ENCODE measurements around the gene LRRC52.

LRRC52 gene
- 0 reads per million in 4 donors for total RNA-seq

GRCh38 chr1:165543532-165544438 is at the start of gene LRRC52:
LRRC52 (plus strand) TSS chr1:165544000; CDS start chr1:165544297, 297 bp downstream.
- no peak for DNase-seq

- DNase-seq = no peak
Observed at GRCh38 chr1:165494949-165495857, 48.6 kb upstream of the LRRC52 start.

GRCh38 chr1:165495858-165496205 is 48.0 kb upstream of the LRRC52 start:
- no peak for DNase-seq

- no peak for DNase-seq
Observed at GRCh38 chr1:165496501-165496900, 47.3 kb upstream of the LRRC52 start.

GRCh38 chr1:165497069-165498013 is 46.5 kb upstream of the LRRC52 start:
- no peak for DNase-seq

- DNase-seq = no peak
Observed at GRCh38 chr1:165501330-165501969, 42.4 kb upstream of the LRRC52 start.

GRCh38 chr1:165501970-165502348 is 41.8 kb upstream of the LRRC52 start:
- no peak for DNase-seq

GRCh38 chr1:165507570-165507969 is 36.2 kb upstream of the LRRC52 start:
- DNase-seq = no peak

GRCh38 chr1:165508291-165508690 is 35.5 kb upstream of the LRRC52 start:
- no peak for DNase-seq

- DNase-seq = no peak
Observed at GRCh38 chr1:165512816-165513215, 31.0 kb upstream of the LRRC52 start.

- no peak for DNase-seq
Observed at GRCh38 chr1:165516469-165516868, 27.3 kb upstream of the LRRC52 start.

- DNase-seq = no peak
Observed at GRCh38 chr1:165520646-165521045, 23.2 kb upstream of the LRRC52 start.

- DNase-seq = no peak
Observed at GRCh38 chr1:165524639-165525285, 19.0 kb upstream of the LRRC52 start.

- DNase-seq = no peak
Observed at GRCh38 chr1:165525708-165526107, 18.1 kb upstream of the LRRC52 start.

GRCh38 chr1:165527251-165528007 is 16.4 kb upstream of the LRRC52 start:
- DNase-seq = no peak

- no peak for DNase-seq
Observed at GRCh38 chr1:165531021-165531420, 12.8 kb upstream of the LRRC52 start.

- no peak for DNase-seq
Observed at GRCh38 chr1:165532053-165532452, 11.7 kb upstream of the LRRC52 start.

GRCh38 chr1:165533254-165533653 is 10.5 kb upstream of the LRRC52 start:
- no peak for DNase-seq

- no peak for DNase-seq
Observed at GRCh38 chr1:165536016-165536415, 7.8 kb upstream of the LRRC52 start.

- no peak for DNase-seq
Observed at GRCh38 chr1:165537356-165538109, 6.3 kb upstream of the LRRC52 start.
